Right kidney (tissue), 1 donor: Measurements from ENCODE around the gene SMARCAL1.

Experiments
- DNase-seq: peaks from one replicate; pipeline ENCODE4 v3.0.0-alpha.2; 2016

Gene SMARCAL1

GRCh38 chr2:216392018-216392562 lies 20.2 kb upstream of the SMARCAL1 start:
- DNase-seq, result no peak

- DNase-seq, result no peak
Observed at GRCh38 chr2:216392945-216393840, 19.1 kb upstream of the SMARCAL1 start.

GRCh38 chr2:216394881-216395280 lies 17.4 kb upstream of the SMARCAL1 start:
- DNase-seq, result no peak

- DNase-seq, result no peak
Observed at GRCh38 chr2:216399621-216400020, 12.7 kb upstream of the SMARCAL1 start.

GRCh38 chr2:216402751-216403150 lies 9.5 kb upstream of the SMARCAL1 start:
- DNase-seq, result no peak

- no peak for DNase-seq
Observed at GRCh38 chr2:216404010-216404618, 8.2 kb upstream of the SMARCAL1 start.

GRCh38 chr2:216405588-216405987 lies 6.7 kb upstream of the SMARCAL1 start:
- DNase-seq, result no peak

GRCh38 chr2:216406826-216407225 lies 5.5 kb upstream of the SMARCAL1 start:
- DNase-seq, result no peak

- no peak for DNase-seq
Observed at GRCh38 chr2:216408426-216409290, 3.6 kb upstream of the SMARCAL1 start.

- DNase-seq, result no peak
Observed at GRCh38 chr2:216410550-216410949, 1.7 kb upstream of the SMARCAL1 start.

- no peak for DNase-seq
Observed at GRCh38 chr2:216413882-216414281, 1.6 kb downstream of the SMARCAL1 start.

- no peak for DNase-seq
Observed at GRCh38 chr2:216414772-216415319, 2.6 kb downstream of the SMARCAL1 start.

GRCh38 chr2:216415541-216415940 lies 3.3 kb downstream of the SMARCAL1 start:
- DNase-seq, result no peak

GRCh38 chr2:216416571-216417307 lies 4.5 kb downstream of the SMARCAL1 start:
- DNase-seq, result no peak

GRCh38 chr2:216418981-216419380 lies 6.7 kb downstream of the SMARCAL1 start:
- DNase-seq, result no peak

GRCh38 chr2:216420367-216421101 lies 8.2 kb downstream of the SMARCAL1 start:
- DNase-seq, result no peak

- no peak for DNase-seq
Observed at GRCh38 chr2:216423071-216423470, 10.8 kb downstream of the SMARCAL1 start.

GRCh38 chr2:216424274-216424673 lies 12.0 kb downstream of the SMARCAL1 start:
- DNase-seq, result no peak

- no peak for DNase-seq
Observed at GRCh38 chr2:216425008-216425787, 12.9 kb downstream of the SMARCAL1 start.
